ENCODE measurements around the gene PTPRK.

- TF ChIP-seq CBX8 (IDR thresholded peaks at IDR 0.05; ENCODE audit: borderline replicate concordance, low read depth, low read length) (no peak), CTCF (IDR thresholded peaks at IDR 0.05; ENCODE audit: control extremely low read depth in 1 of 3, insufficient read depth in 1 of 3, low read depth in 1 of 3, low read length in 3 of 3) (no peak), POLR2AphosphoS5 (IDR thresholded peaks at IDR 0.05; ENCODE audit: low read depth, low read length) (no peak), EP300 (IDR thresholded peaks at IDR 0.05; ENCODE audit: borderline replicate concordance in 1 of 2, low read depth in 2 of 2, low read length in 2 of 2) (no peak), RFX5 (IDR thresholded peaks at IDR 0.05; ENCODE audit: borderline replicate concordance, low read depth, low read length) (no peak), POU5F1 (IDR thresholded peaks at IDR 0.05; ENCODE audit: low read depth, low read length) (no peak), ATF2 (IDR thresholded peaks at IDR 0.05; ENCODE audit: low read length) (no peak), BCL11A (IDR thresholded peaks at IDR 0.05; ENCODE audit: low read depth in 2 of 2, low read length in 2 of 2) (no peak), YY1 (IDR thresholded peaks at IDR 0.05; ENCODE audit: low read depth, low read length) (no peak), RBBP5 (IDR thresholded peaks at IDR 0.05; ENCODE audit: borderline replicate concordance, low read depth, low read length) (no peak), TAF1 (IDR thresholded peaks at IDR 0.05; ENCODE audit: low read depth, low read length) (no peak), CEBPB (IDR thresholded peaks at IDR 0.05; ENCODE audit: low read depth, low read length) (no peak)
Observed at GRCh38 chr6:128078276-128078675, 442.1 kb downstream of the PTPRK start.
